ENCODE data around the gene PLEKHM3. TPM values are rescaled to one million over a fixed set of nuclear protein-coding genes. Genes with fewer than 3 reads are reported as not detected.

The PLEKHM3 gene
- total RNA-seq, 1 donor from 2014 or later = 6.4 TPM

- Mint-ChIP-seq H3K4me1 (ENCODE audit: low read depth) (no peaks in the 10 kb centered on the region), H3K27ac (no peak overlapping the region), H3K36me3 (ENCODE audit: low read depth) (no peaks in the 10 kb centered on the region), H3K9me3 (no peaks in the 10 kb centered on the region), H3K27me3 (ENCODE audit: insufficient read depth) (peaks cover 2% of the 10 kb centered on the region), H3K4me3 (no peak overlapping the region)
- DNase-seq (ENCODE audit: low spot score) = no peak
- intact Hi-C loops (cut with micrococcal nuclease) = no loop called here
These were observed 233.6 kb downstream of the PLEKHM3 start for GRCh38 chr2:207791579-207792243.

- Mint-ChIP-seq H3K4me3 (no peak overlapping the region), H3K27me3 (ENCODE audit: insufficient read depth) (peaks cover 2% of the 10 kb centered on the region), H3K9me3 (no peaks in the 10 kb centered on the region), H3K4me1 (ENCODE audit: low read depth) (no peaks in the 10 kb centered on the region), H3K27ac (no peak overlapping the region), H3K36me3 (ENCODE audit: low read depth) (no peaks in the 10 kb centered on the region)
- intact Hi-C loops (cut with micrococcal nuclease) = no loop called here
- DNase-seq (ENCODE audit: low spot score) = no peak
These were observed 234.4 kb downstream of the PLEKHM3 start for GRCh38 chr2:207790898-207791297.

- Mint-ChIP-seq H3K36me3 (ENCODE audit: low read depth) (no peaks in the 10 kb centered on the region), H3K4me3 (no peak overlapping the region), H3K4me1 (ENCODE audit: low read depth) (no peaks in the 10 kb centered on the region), H3K9me3 (no peaks in the 10 kb centered on the region), H3K27ac (no peak overlapping the region), H3K27me3 (ENCODE audit: insufficient read depth) (peaks cover 2% of the 10 kb centered on the region)
- DNase-seq (ENCODE audit: low spot score) = no peak
- intact Hi-C loops (cut with micrococcal nuclease) = no loop called here
These were observed 237.5 kb downstream of the PLEKHM3 start for GRCh38 chr2:207787800-207788199.

GRCh38 chr2:207787017-207787416 is 238.3 kb downstream of the PLEKHM3 start:
- intact Hi-C loops (cut with micrococcal nuclease) = no loop called here
- no peak for DNase-seq (ENCODE audit: low spot score)
- H3K27ac Mint-ChIP-seq = no peak overlapping the region
- no peaks in the 10 kb centered on the region for H3K9me3 Mint-ChIP-seq
- H3K4me1 Mint-ChIP-seq (ENCODE audit: low read depth) = no peaks in the 10 kb centered on the region
- no peak overlapping the region for H3K4me3 Mint-ChIP-seq
- H3K36me3 Mint-ChIP-seq (ENCODE audit: low read depth) = no peaks in the 10 kb centered on the region
- no peaks in the 10 kb centered on the region for H3K27me3 Mint-ChIP-seq (ENCODE audit: insufficient read depth)

- DNase-seq (ENCODE audit: low spot score) = no peak
- no peak overlapping the region for H3K27ac Mint-ChIP-seq
- no peaks in the 10 kb centered on the region for H3K9me3 Mint-ChIP-seq
- intact Hi-C loops (cut with micrococcal nuclease) = no loop called here
- H3K36me3 Mint-ChIP-seq (ENCODE audit: low read depth) = no peaks in the 10 kb centered on the region
- H3K4me3 Mint-ChIP-seq = no peak overlapping the region
- H3K4me1 Mint-ChIP-seq (ENCODE audit: low read depth) = no peaks in the 10 kb centered on the region
- no peaks in the 10 kb centered on the region for H3K27me3 Mint-ChIP-seq (ENCODE audit: insufficient read depth)
These were observed 240.4 kb downstream of the PLEKHM3 start for GRCh38 chr2:207784898-207785297.

- Mint-ChIP-seq H3K27me3 (ENCODE audit: insufficient read depth) (peaks cover 2% of the 10 kb centered on the region), H3K9me3 (no peaks in the 10 kb centered on the region), H3K27ac (no peak overlapping the region), H3K36me3 (ENCODE audit: low read depth) (no peaks in the 10 kb centered on the region), H3K4me3 (no peak overlapping the region), H3K4me1 (ENCODE audit: low read depth) (no peaks in the 10 kb centered on the region)
- intact Hi-C loops (cut with micrococcal nuclease) = no loop called here
- DNase-seq (ENCODE audit: low spot score) = no peak
These were observed 241.8 kb downstream of the PLEKHM3 start for GRCh38 chr2:207783514-207783913.

- Mint-ChIP-seq H3K4me1 (ENCODE audit: low read depth) (no peaks in the 10 kb centered on the region), H3K36me3 (ENCODE audit: low read depth) (no peaks in the 10 kb centered on the region), H3K27ac (no peak overlapping the region), H3K4me3 (no peak overlapping the region), H3K27me3 (ENCODE audit: insufficient read depth) (peaks cover 6% of the 10 kb centered on the region), H3K9me3 (no peaks in the 10 kb centered on the region)
- DNase-seq (ENCODE audit: low spot score) = no peak
- intact Hi-C loops (cut with micrococcal nuclease) = no loop called here
These were observed 242.9 kb downstream of the PLEKHM3 start for GRCh38 chr2:207782238-207783030.

GRCh38 chr2:207779523-207779922 is 245.8 kb downstream of the PLEKHM3 start:
- no peaks in the 10 kb centered on the region for H3K36me3 Mint-ChIP-seq (ENCODE audit: low read depth)
- intact Hi-C loops (cut with micrococcal nuclease) = no loop called here
- no peaks in the 10 kb centered on the region for H3K4me1 Mint-ChIP-seq (ENCODE audit: low read depth)
- no peak overlapping the region for H3K27ac Mint-ChIP-seq
- H3K4me3 Mint-ChIP-seq = no peak overlapping the region
- no peaks in the 10 kb centered on the region for H3K9me3 Mint-ChIP-seq
- no peak for DNase-seq (ENCODE audit: low spot score)
- peaks cover 6% of the 10 kb centered on the region for H3K27me3 Mint-ChIP-seq (ENCODE audit: insufficient read depth)

- intact Hi-C loops (cut with micrococcal nuclease) = no loop called here
- peaks cover 6% of the 10 kb centered on the region for H3K27me3 Mint-ChIP-seq (ENCODE audit: insufficient read depth)
- no peak overlapping the region for H3K4me3 Mint-ChIP-seq
- H3K27ac Mint-ChIP-seq = no peak overlapping the region
- no peak for DNase-seq (ENCODE audit: low spot score)
- H3K36me3 Mint-ChIP-seq (ENCODE audit: low read depth) = no peaks in the 10 kb centered on the region
- no peaks in the 10 kb centered on the region for H3K9me3 Mint-ChIP-seq
- H3K4me1 Mint-ChIP-seq (ENCODE audit: low read depth) = no peaks in the 10 kb centered on the region
These were observed 246.9 kb downstream of the PLEKHM3 start for GRCh38 chr2:207778298-207778882.

GRCh38 chr2:207777124-207777523 is 248.2 kb downstream of the PLEKHM3 start:
- intact Hi-C loops (cut with micrococcal nuclease) = no loop called here
- H3K9me3 Mint-ChIP-seq = no peaks in the 10 kb centered on the region
- H3K4me3 Mint-ChIP-seq = no peak overlapping the region
- peaks cover 7% of the 10 kb centered on the region for H3K27me3 Mint-ChIP-seq (ENCODE audit: insufficient read depth)
- H3K4me1 Mint-ChIP-seq (ENCODE audit: low read depth) = no peaks in the 10 kb centered on the region
- no peaks in the 10 kb centered on the region for H3K36me3 Mint-ChIP-seq (ENCODE audit: low read depth)
- no peak for DNase-seq (ENCODE audit: low spot score)
- no peak overlapping the region for H3K27ac Mint-ChIP-seq

- H3K4me1 Mint-ChIP-seq (ENCODE audit: low read depth) = peaks cover 10% of the 10 kb centered on the region
- H3K27ac Mint-ChIP-seq = no peak overlapping the region
- intact Hi-C loops (cut with micrococcal nuclease) = no loop called here
- peaks cover 22% of the 10 kb centered on the region for H3K27me3 Mint-ChIP-seq (ENCODE audit: insufficient read depth)
- no peaks in the 10 kb centered on the region for H3K9me3 Mint-ChIP-seq
- H3K4me3 Mint-ChIP-seq = no peak overlapping the region
- peaks cover 4% of the 10 kb centered on the region for H3K36me3 Mint-ChIP-seq (ENCODE audit: low read depth)
- no peak for DNase-seq (ENCODE audit: low spot score)
These were observed 249.9 kb downstream of the PLEKHM3 start for GRCh38 chr2:207775473-207775872.

- Mint-ChIP-seq H3K36me3 (ENCODE audit: low read depth) (peaks cover 4% of the 10 kb centered on the region), H3K27me3 (ENCODE audit: insufficient read depth) (peaks cover 28% of the 10 kb centered on the region), H3K9me3 (no peaks in the 10 kb centered on the region), H3K4me3 (no peak overlapping the region), H3K27ac (no peak overlapping the region), H3K4me1 (ENCODE audit: low read depth) (peaks cover 17% of the 10 kb centered on the region)
- intact Hi-C loops (cut with micrococcal nuclease) = no loop called here
- no peak for DNase-seq (ENCODE audit: low spot score)
These were observed 252.5 kb downstream of the PLEKHM3 start for GRCh38 chr2:207772844-207773205.

- no peaks in the 10 kb centered on the region for H3K9me3 Mint-ChIP-seq
- intact Hi-C loops (cut with micrococcal nuclease) = no loop called here
- peaks cover 4% of the 10 kb centered on the region for H3K36me3 Mint-ChIP-seq (ENCODE audit: low read depth)
- DNase-seq (ENCODE audit: low spot score) = no peak
- H3K27ac Mint-ChIP-seq = no peak overlapping the region
- H3K4me3 Mint-ChIP-seq = no peak overlapping the region
- peaks cover 29% of the 10 kb centered on the region for H3K27me3 Mint-ChIP-seq (ENCODE audit: insufficient read depth)
- H3K4me1 Mint-ChIP-seq (ENCODE audit: low read depth) = peaks cover 22% of the 10 kb centered on the region
These were observed 253.1 kb downstream of the PLEKHM3 start for GRCh38 chr2:207772081-207772843.
